ENCODE measurements around the gene FUS. TPM values are rescaled to one million over a fixed set of nuclear protein-coding genes. Genes with fewer than 3 reads are reported as not detected.

FUS gene
- total RNA-seq (2021) (631 to 770 TPM (median 679 TPM) in 3 replicates), Bru-seq, nascent RNA (percentile 99 among the genes with signal in this experiment)
- long read RNA-seq, experiment 1, full-length matches to known transcripts = 706 of 1,044 reads
- long read RNA-seq, experiment 1, partial matches to known transcripts = 242 of 1,044 reads
- long read RNA-seq, experiment 1, other reads (novel, unspliced or antisense) = 96 of 1,044 reads
- long read RNA-seq, experiment 2, full-length matches to known transcripts = 214 of 679 reads
- long read RNA-seq, experiment 2, partial matches to known transcripts = 335 of 679 reads
- long read RNA-seq, experiment 2, other reads (novel, unspliced or antisense) = 130 of 679 reads
- long read RNA-seq, experiment 3, full-length matches to known transcripts = 919 of 1,186 reads
- long read RNA-seq, experiment 3, partial matches to known transcripts = 206 of 1,186 reads
- long read RNA-seq, experiment 3, other reads (novel, unspliced or antisense) = 61 of 1,186 reads

- Mint-ChIP-seq H3K27me3 (ENCODE audit: low read depth) (no peaks in the 10 kb centered on the region), H3K9me3 (no peaks in the 10 kb centered on the region), H3K27ac (peak within 1 kb of the TSS; percentile 100), H3K36me3 (peaks cover 39% of the 10 kb centered on the region), H3K4me3 (peak within 1 kb of the TSS; percentile 95), H3K4me1 (peaks cover 31% of the 10 kb centered on the region)
- ATAC-seq (peak; percentile 60), DNase-seq (ENCODE audit: low spot score) (peak; percentile 86)
- CTCF ChIA-PET = interaction anchor here (1.3 to 1.8 kb wide), 4 partner anchors 37 to 226 kb away, joined by 3 to 18 read pairs (median 4); partner anchors contain the start of gene KAT8
- POLR2A ChIA-PET = interaction anchor here (0.5 to 3.5 kb wide), 27 partner anchors 9 to 535 kb away, joined by 3 to 24 read pairs (median 5); partner anchors contain the start of genes KAT8, PRSS8, PYCARD and ZNF646
- TF ChIP-seq CREM (CRISPR knock-in tag; IDR thresholded peaks at IDR 0.05) = no peak
- TF ChIP-seq JAZF1 (CRISPR knock-in tag; IDR thresholded peaks at IDR 0.05) = no peak
- peak; percentile 69; the same call in 1 of the 2 replicates for TF ChIP-seq HMGXB4 (CRISPR knock-in tag; IDR thresholded peaks at IDR 0.05)
- no peak for TF ChIP-seq EMX1 (CRISPR knock-in tag; IDR thresholded peaks at IDR 0.05)
- peak; percentile 87; the same call in 1 of the 2 replicates for TF ChIP-seq ZNF416 (CRISPR knock-in tag; IDR thresholded peaks at IDR 0.05)
- TF ChIP-seq TEAD4 (CRISPR knock-in tag; IDR thresholded peaks at IDR 0.05) = peak; percentile 15; the same call in 1 of the 2 replicates
- TF ChIP-seq ZNF219 (CRISPR knock-in tag; IDR thresholded peaks at IDR 0.05; ENCODE audit: borderline replicate concordance) = peak; percentile 19; the same call in 1 of the 2 replicates
- no peak for TF ChIP-seq ZNF263 (CRISPR knock-in tag; IDR thresholded peaks at IDR 0.05; ENCODE audit: low read depth)
- TF ChIP-seq ZNF232 (CRISPR knock-in tag; IDR thresholded peaks at IDR 0.05) = peak; percentile 58; the same call in 1 of the 2 replicates
- TF ChIP-seq CREB1 (CRISPR knock-in tag; IDR thresholded peaks at IDR 0.05) = 0 out of 2 replicates have a peak, but pooled peaks have one; percentile 62
- TF ChIP-seq OVOL2 (CRISPR knock-in tag; IDR thresholded peaks at IDR 0.05; ENCODE audit: borderline replicate concordance) = peak; percentile 13; the same call in 1 of the 2 replicates
- TF ChIP-seq FOXP4 (CRISPR knock-in tag; IDR thresholded peaks at IDR 0.05) = peak; percentile 46; the same call in 1 of the 2 replicates
- TF ChIP-seq ATF3 (CRISPR knock-in tag; conservative IDR thresholded peaks at IDR 0.05) = 0 out of 2 replicates have a peak, but pooled peaks have one; percentile 66
- peak; percentile 45 for TF ChIP-seq GABPB1 (CRISPR knock-in tag; IDR thresholded peaks at IDR 0.05)
- TF ChIP-seq TEAD1 (CRISPR knock-in tag; IDR thresholded peaks at IDR 0.05) = no peak
- 0 out of 2 replicates have a peak, but pooled peaks have one; percentile 38 for TF ChIP-seq TCF7 (CRISPR knock-in tag; IDR thresholded peaks at IDR 0.05; ENCODE audit: low read depth)
- TF ChIP-seq PREB (CRISPR knock-in tag; IDR thresholded peaks at IDR 0.05; ENCODE audit: borderline replicate concordance) = peak; percentile 86; the same call in 1 of the 2 replicates
- 0 out of 2 replicates have a peak, but pooled peaks have one; percentile 13 for TF ChIP-seq TP53 (CRISPR knock-in tag; IDR thresholded peaks at IDR 0.05)
- peak; percentile 81 for TF ChIP-seq ERG (CRISPR knock-in tag; IDR thresholded peaks at IDR 0.05)
- peak; percentile 28; the same call in 1 of the 2 replicates for TF ChIP-seq ZBTB43 (CRISPR knock-in tag; IDR thresholded peaks at IDR 0.05)
- peak; percentile 82 for TF ChIP-seq SP1 (CRISPR knock-in tag; conservative IDR thresholded peaks at IDR 0.05)
- peak; percentile 65; the same call in 1 of the 2 replicates for TF ChIP-seq ESRRA (CRISPR knock-in tag; IDR thresholded peaks at IDR 0.05; ENCODE audit: borderline replicate concordance)
- no peak; the same call in 1 of the 2 replicates for TF ChIP-seq KAT7 (CRISPR knock-in tag; IDR thresholded peaks at IDR 0.05; ENCODE audit: borderline replicate concordance)
- no peak for TF ChIP-seq MLX (CRISPR knock-in tag; IDR thresholded peaks at IDR 0.05)
- TF ChIP-seq RELA (CRISPR knock-in tag; IDR thresholded peaks at IDR 0.05; ENCODE audit: borderline replicate concordance) = 0 out of 2 replicates have a peak, but pooled peaks have one; percentile 63
- peak; percentile 63; the same call in 1 of the 2 replicates for TF ChIP-seq FOXK1 (CRISPR knock-in tag; IDR thresholded peaks at IDR 0.05)
- 0 out of 2 replicates have a peak, but pooled peaks have one; percentile 35 for TF ChIP-seq ELF4 (CRISPR knock-in tag; IDR thresholded peaks at IDR 0.05; ENCODE audit: low read depth)
These were observed at the start of gene FUS for GRCh38 chr16:31179747-31180459. FUS (plus strand) TSS chr16:31180139; CDS start chr16:31180215, 76 bp downstream.
